ENCODE measurements around the gene GSN.

The GSN gene

GRCh38 chr9:121323449-121324151 is 55.6 kb downstream of the GSN start:
- DNase-seq (ENCODE audit: low read depth) = no peak

- DNase-seq (ENCODE audit: low read depth) = no peak
These were observed 56.4 kb downstream of the GSN start for GRCh38 chr9:121324316-121324715.

GRCh38 chr9:121324755-121325154 is 56.8 kb downstream of the GSN start:
- no peak for DNase-seq (ENCODE audit: low read depth)

- DNase-seq (ENCODE audit: low read depth) = no peak
These were observed 57.4 kb downstream of the GSN start for GRCh38 chr9:121325387-121325786.

- DNase-seq (ENCODE audit: low read depth) = no peak
These were observed 58.3 kb downstream of the GSN start for GRCh38 chr9:121326130-121326838.

- DNase-seq (ENCODE audit: low read depth) = no peak
These were observed 59.1 kb downstream of the GSN start for GRCh38 chr9:121326901-121327613.

- DNase-seq (ENCODE audit: low read depth) = no peak
These were observed 60.5 kb downstream of the GSN start for GRCh38 chr9:121328476-121328875.

GRCh38 chr9:121328876-121329681 is 61.1 kb downstream of the GSN start:
- no peak for DNase-seq (ENCODE audit: low read depth)

GRCh38 chr9:121331549-121331948 is 63.6 kb downstream of the GSN start:
- DNase-seq (ENCODE audit: low read depth) = no peak

GRCh38 chr9:121331992-121332685 is 64.2 kb downstream of the GSN start:
- DNase-seq (ENCODE audit: low read depth) = no peak

GRCh38 chr9:121333950-121334773 is 66.2 kb downstream of the GSN start:
- DNase-seq (ENCODE audit: low read depth) = no peak

- no peak for DNase-seq (ENCODE audit: low read depth)
These were observed 68.7 kb downstream of the GSN start for GRCh38 chr9:121336665-121337064.

- DNase-seq (ENCODE audit: low read depth) = no peak
These were observed 71.5 kb downstream of the GSN start for GRCh38 chr9:121339437-121339836.

- no peak for DNase-seq (ENCODE audit: low read depth)
These were observed 72.9 kb downstream of the GSN start for GRCh38 chr9:121340676-121341392.

GRCh38 chr9:121344184-121344583 is 76.2 kb downstream of the GSN start:
- DNase-seq (ENCODE audit: low read depth) = no peak

GRCh38 chr9:121345070-121345469 is 77.1 kb downstream of the GSN start:
- DNase-seq (ENCODE audit: low read depth) = no peak

GRCh38 chr9:121348221-121348620 is 80.3 kb downstream of the GSN start:
- DNase-seq (ENCODE audit: low read depth) = no peak

GRCh38 chr9:121349009-121349408 is 81.0 kb downstream of the GSN start:
- DNase-seq (ENCODE audit: low read depth) = no peak

GRCh38 chr9:121350036-121350435 is 82.1 kb downstream of the GSN start:
- DNase-seq (ENCODE audit: low read depth) = no peak

- DNase-seq (ENCODE audit: low read depth) = no peak
These were observed 83.1 kb downstream of the GSN start for GRCh38 chr9:121350993-121351561.
